Ascending aorta (tissue), 2 donors: ENCODE measurements around the gene TGFBR1. TPM values are rescaled to one million over a fixed set of nuclear protein-coding genes. Genes with fewer than 3 reads are reported as not detected.

Source experiments
- DNase-seq, 2 donors: peaks; one replicate each; pipeline ENCODE4 v3.0.0-alpha.2; 2019; ENCODE audit warnings: low spot score in 2 of 2
- H3K27ac ChIP-seq, 2 donors: fragments of 200-600 bp; sonication (generic); one replicate each; pipeline ENCODE4 v1.5.1; 2016 to 2017; ENCODE audit warnings: mild to moderate bottlenecking in 1 of 2
- H3K27me3 ChIP-seq: fragments of 200-600 bp; sonication (generic); one replicate; pipeline ENCODE4 v1.5.1; 2017
- H3K36me3 ChIP-seq, 2 donors: fragments of 200-600 bp; sonication (generic); one replicate each; pipeline ENCODE4 v1.5.1; 2016
- H3K4me1 ChIP-seq, 2 donors: fragments of 200-600 bp; sonication (generic); one replicate each; pipeline ENCODE4 v1.5.1; 2016 to 2017; ENCODE audit warnings: mild to moderate bottlenecking in 1 of 2
- H3K4me3 ChIP-seq, 2 donors: fragments of 200-600 bp; sonication (generic); one replicate each; pipeline ENCODE4 v1.5.1; 2016 to 2017; ENCODE audit warnings: mild to moderate bottlenecking in 1 of 2
- H3K9me3 ChIP-seq, 2 donors: fragments of 200-600 bp; sonication (generic); one replicate each; pipeline ENCODE4 v1.5.1; 2016
- intact Hi-C: fragments of 100-400 bp; cut with DNase I; formaldehyde crosslinking; loops from one replicate; pipeline ENCODE4 v1.15.1; 2023
- total RNA-seq: library from RNA; depleted of rRNA; stranded (reverse); fragments of >200 nt; gene quantifications from one replicate; pipeline ENCODE4 v1.1.0, GENCODE V29; 2016
- TF ChIP-seq, protein P1 (sequence below), 3 experiments: fragments of 200-600 bp in 2 of 3; fragments of 450-650 bp in 1 of 3; sonication (generic) in 2 of 3; IDR thresholded peaks; one replicate each; pipeline ENCODE4 v1.5.1; 2016 to 2019; ENCODE audit warnings: antibody characterized with exemption in 3 of 3, mild to moderate bottlenecking in 1 of 3, moderate library complexity in 1 of 3

TGFBR1 gene
- total RNA-seq, 1 donor from 2014 or later = 13.9 TPM

DNA sequence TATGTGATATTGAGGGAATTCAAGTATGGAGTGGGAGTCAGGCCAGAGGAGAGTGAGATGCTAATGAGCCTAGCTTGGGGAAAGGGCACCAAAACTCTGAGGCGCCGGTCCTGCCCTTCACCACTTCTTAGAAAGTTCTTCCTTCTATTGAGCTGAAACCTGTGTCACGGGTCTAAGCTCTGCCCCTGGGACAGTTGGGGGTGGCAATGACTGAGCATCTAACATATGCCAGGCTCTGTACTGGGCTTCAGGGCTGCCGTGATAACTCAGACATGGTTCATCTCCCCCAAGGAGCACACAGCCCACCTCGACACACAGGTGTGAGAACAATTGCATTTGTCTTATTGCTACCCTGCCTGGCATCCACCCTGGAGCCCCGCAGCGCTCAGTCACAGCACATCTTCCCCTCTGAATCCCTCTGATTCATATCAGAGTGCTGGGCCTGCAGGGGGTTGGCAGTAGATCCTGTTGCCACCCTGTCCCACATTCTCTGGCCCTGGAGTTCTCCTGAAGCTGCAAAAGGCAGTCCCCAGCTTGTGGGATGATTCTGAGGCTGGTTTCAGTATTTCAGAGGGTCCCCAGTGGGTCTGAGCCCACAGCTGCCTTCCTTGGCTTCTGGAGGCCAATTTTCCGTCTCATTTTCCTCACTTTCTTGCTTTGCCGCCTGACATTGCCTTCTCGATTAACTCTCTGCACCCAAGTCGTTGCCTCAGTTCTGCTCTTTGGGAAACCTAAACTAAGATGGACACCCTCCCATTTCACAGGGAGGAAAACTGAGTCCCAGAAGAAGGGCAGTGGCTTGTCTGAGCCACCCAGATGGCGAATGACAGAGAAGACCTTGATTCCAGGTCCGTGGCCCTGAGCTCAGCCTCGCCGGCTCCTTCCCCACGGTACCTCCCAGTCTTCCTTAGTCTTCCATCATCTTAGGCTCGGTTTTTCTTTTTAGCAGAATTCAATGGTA, 74.3 kb downstream of the TGFBR1 start:
- H3K4me1 ChIP-seq = no peaks in the 10 kb centered on the region
- no peak for DNase-seq
- H3K4me3 ChIP-seq = no peak overlapping the region
- TF ChIP-seq, protein P1, sequence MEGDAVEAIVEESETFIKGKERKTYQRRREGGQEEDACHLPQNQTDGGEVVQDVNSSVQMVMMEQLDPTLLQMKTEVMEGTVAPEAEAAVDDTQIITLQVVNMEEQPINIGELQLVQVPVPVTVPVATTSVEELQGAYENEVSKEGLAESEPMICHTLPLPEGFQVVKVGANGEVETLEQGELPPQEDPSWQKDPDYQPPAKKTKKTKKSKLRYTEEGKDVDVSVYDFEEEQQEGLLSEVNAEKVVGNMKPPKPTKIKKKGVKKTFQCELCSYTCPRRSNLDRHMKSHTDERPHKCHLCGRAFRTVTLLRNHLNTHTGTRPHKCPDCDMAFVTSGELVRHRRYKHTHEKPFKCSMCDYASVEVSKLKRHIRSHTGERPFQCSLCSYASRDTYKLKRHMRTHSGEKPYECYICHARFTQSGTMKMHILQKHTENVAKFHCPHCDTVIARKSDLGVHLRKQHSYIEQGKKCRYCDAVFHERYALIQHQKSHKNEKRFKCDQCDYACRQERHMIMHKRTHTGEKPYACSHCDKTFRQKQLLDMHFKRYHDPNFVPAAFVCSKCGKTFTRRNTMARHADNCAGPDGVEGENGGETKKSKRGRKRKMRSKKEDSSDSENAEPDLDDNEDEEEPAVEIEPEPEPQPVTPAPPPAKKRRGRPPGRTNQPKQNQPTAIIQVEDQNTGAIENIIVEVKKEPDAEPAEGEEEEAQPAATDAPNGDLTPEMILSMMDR (IDR thresholded peaks at IDR 0.05) = no peak
- H3K36me3 ChIP-seq = no peaks in the 10 kb centered on the region
- H3K27ac ChIP-seq = no peak overlapping the region
- intact Hi-C loops = no loop called here
- H3K9me3 ChIP-seq = no peaks in the 10 kb centered on the region
- no peaks in the 10 kb centered on the region for H3K27me3 ChIP-seq

DNA sequence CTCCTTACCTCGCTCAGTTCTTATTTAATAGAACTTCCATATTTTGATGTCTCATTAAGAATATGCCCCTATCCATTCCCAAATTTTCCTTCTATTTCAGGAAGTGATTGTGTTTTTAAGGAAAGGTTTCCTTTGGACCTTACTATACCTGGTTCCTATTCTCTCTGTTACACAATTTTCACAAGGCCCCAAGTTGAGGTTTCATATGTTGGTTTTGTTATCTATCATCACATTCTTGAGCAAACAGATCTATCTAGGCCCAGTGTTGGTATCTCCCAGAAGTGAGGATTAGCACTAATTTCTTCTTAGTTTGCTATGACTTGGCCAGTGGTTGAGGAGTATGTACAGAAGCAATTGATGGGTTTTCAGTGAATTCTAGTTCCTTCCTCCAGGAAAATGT, 75.3 kb downstream of the TGFBR1 start:
- Histone ChIP-seq H3K36me3 (no peaks in the 10 kb centered on the region), H3K9me3 (no peaks in the 10 kb centered on the region), H3K27ac (no peak overlapping the region), H3K27me3 (no peaks in the 10 kb centered on the region), H3K4me3 (no peak overlapping the region), H3K4me1 (peaks cover 4 to 6% of the 10 kb centered on the region in 2 donors)
- TF ChIP-seq, protein P1 (IDR thresholded peaks at IDR 0.05) = no peak
- intact Hi-C loops = loop anchor here (5.0 to 10.0 kb wide), 3 partner anchors 627 to 845 kb away; partner anchors contain the start of gene STX17
- no peak for DNase-seq

DNA sequence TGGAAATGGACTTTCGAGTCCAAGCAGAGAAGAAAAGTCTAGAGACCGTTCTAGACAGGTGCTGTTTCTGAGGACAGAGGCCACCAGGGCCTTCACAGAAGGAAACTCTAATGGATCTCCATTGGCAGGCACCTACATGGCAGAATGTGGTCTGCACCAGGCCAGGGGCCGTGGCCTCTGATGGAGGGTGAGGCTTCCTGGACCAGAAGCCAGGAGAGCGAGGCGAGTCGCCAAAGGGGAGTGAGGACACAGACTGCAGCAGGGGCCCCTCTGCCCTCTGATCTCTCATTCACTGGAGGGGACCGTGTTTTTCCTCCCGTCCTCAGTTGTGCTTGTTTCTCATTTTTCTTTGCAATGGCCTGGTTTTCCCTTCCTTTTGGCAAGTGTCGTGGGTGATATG, 75.7 kb downstream of the TGFBR1 start:
- H3K36me3 ChIP-seq = no peaks in the 10 kb centered on the region
- no peak overlapping the region for H3K27ac ChIP-seq
- H3K9me3 ChIP-seq = no peaks in the 10 kb centered on the region
- peaks cover 4 to 6% of the 10 kb centered on the region in 2 donors for H3K4me1 ChIP-seq
- TF ChIP-seq, protein P1 (IDR thresholded peaks at IDR 0.05) = no peak
- no peaks in the 10 kb centered on the region for H3K27me3 ChIP-seq
- no peak for DNase-seq
- no peak overlapping the region for H3K4me3 ChIP-seq
- intact Hi-C loops = loop anchor here (5.0 to 10.0 kb wide), 3 partner anchors 627 to 844 kb away; partner anchors contain the start of gene STX17

DNA sequence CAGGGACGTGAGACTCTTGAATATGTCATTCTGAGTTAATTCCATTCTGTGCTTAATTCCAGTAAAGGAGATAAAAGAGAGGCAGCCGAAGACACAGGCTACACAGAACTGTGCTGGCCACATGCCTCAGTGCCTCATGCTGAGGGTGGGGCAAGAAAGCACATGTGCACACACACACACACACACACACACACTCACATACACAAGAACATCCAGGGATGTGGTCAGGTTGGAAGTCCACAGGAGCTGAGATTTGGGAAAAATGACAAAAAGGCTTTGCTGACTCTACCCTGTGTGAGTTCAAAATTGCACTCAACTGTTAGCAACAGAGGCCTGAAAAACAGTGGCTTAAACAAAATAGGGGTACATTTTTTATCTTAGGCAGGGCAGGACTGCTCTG, 76.3 kb downstream of the TGFBR1 start:
- Histone ChIP-seq H3K9me3 (no peaks in the 10 kb centered on the region), H3K4me1 (peaks cover 4 to 6% of the 10 kb centered on the region in 2 donors), H3K4me3 (no peak overlapping the region), H3K36me3 (no peaks in the 10 kb centered on the region), H3K27ac (no peak overlapping the region), H3K27me3 (no peaks in the 10 kb centered on the region)
- DNase-seq = no peak
- intact Hi-C loops = loop anchor here (5.0 to 10.0 kb wide), 3 partner anchors 626 to 844 kb away; partner anchors contain the start of gene STX17
- TF ChIP-seq, protein P1 (IDR thresholded peaks at IDR 0.05) = no peak

DNA sequence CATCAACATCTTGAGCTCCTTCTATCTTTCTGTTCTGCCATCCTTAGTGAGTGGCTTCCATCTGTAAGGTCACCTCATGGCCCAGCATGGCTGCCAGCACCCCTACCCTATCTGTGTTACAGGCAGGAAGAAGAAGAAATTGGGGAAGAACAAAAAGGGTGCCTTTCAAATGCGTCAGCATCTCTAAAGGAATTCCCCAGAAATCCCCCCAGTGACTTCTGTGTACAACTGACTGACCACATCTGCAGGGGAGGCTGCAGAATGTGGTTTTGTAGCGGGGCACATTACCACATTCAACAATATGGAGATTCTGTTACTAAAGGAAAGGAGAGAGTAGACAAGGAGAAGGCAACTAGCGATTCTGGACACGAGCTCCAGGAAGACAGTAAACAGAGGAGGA, 76.7 kb downstream of the TGFBR1 start:
- TF ChIP-seq, protein P1 (IDR thresholded peaks at IDR 0.05) = no peak
- H3K4me3 ChIP-seq = no peak overlapping the region
- intact Hi-C loops = loop anchor here (5.0 to 10.0 kb wide), 3 partner anchors 626 to 843 kb away; partner anchors contain the start of gene STX17
- H3K36me3 ChIP-seq = no peaks in the 10 kb centered on the region
- H3K9me3 ChIP-seq = no peaks in the 10 kb centered on the region
- H3K27ac ChIP-seq = no peak overlapping the region
- no peaks in the 10 kb centered on the region for H3K27me3 ChIP-seq
- DNase-seq = no peak
- peaks cover 4 to 6% of the 10 kb centered on the region in 2 donors for H3K4me1 ChIP-seq
